Activated naive CD4-positive, alpha-beta T cell treated with anti-CD3 and anti-CD28 coated beads for 36 hours (primary cell): ENCODE data around the gene CNTLN. TPM values are rescaled to one million over a fixed set of nuclear protein-coding genes. Genes with fewer than 3 reads are reported as not detected.
A peak's percentile ranks its signal among the peaks of the same experiment; 100 is the strongest.

Source experiments
- CTCF ChIA-PET: fragments of 350-600 bp; sonication (Branson Sonifier 250); formaldehyde crosslinking; loops from one replicate; lab custom pipeline; 2021; ENCODE audit warnings: antibody characterized with exemption; lab: Charles Lee
- DNase-seq: peaks from one replicate; pipeline ENCODE4 v3.0.0-alpha.2; 2020
- H3K27ac Mint-ChIP-seq: one replicate; pipeline ENCODE4 v1.8.0; 2021; ENCODE audit warnings: mild to moderate bottlenecking, mixed read lengths
- H3K27me3 Mint-ChIP-seq: one replicate; pipeline ENCODE4 v1.8.0; 2021; ENCODE audit warnings: low read depth, mixed read lengths
- H3K36me3 Mint-ChIP-seq: one replicate; pipeline ENCODE4 v1.8.0; 2021; ENCODE audit warnings: low read depth, mixed read lengths
- H3K4me1 Mint-ChIP-seq: one replicate; pipeline ENCODE4 v1.8.0; 2021; ENCODE audit warnings: low read depth, mixed read lengths
- H3K4me3 Mint-ChIP-seq: one replicate; pipeline ENCODE4 v1.8.0; 2021; ENCODE audit warnings: mild to moderate bottlenecking, moderate library complexity, mixed read lengths
- H3K9me3 Mint-ChIP-seq: one replicate; pipeline ENCODE4 v1.8.0; 2021; ENCODE audit warnings: mixed read lengths
- intact Hi-C: fragments of 100-400 bp; cut with micrococcal nuclease; formaldehyde crosslinking; loops from one replicate; pipeline ENCODE4 v1.15.1; 2023
- total RNA-seq, 2 experiments: library from RNA; stranded (reverse); gene quantifications; one replicate each; pipeline ENCODE4 v1.2.3, GENCODE V29; 2021

CNTLN gene, protein sequence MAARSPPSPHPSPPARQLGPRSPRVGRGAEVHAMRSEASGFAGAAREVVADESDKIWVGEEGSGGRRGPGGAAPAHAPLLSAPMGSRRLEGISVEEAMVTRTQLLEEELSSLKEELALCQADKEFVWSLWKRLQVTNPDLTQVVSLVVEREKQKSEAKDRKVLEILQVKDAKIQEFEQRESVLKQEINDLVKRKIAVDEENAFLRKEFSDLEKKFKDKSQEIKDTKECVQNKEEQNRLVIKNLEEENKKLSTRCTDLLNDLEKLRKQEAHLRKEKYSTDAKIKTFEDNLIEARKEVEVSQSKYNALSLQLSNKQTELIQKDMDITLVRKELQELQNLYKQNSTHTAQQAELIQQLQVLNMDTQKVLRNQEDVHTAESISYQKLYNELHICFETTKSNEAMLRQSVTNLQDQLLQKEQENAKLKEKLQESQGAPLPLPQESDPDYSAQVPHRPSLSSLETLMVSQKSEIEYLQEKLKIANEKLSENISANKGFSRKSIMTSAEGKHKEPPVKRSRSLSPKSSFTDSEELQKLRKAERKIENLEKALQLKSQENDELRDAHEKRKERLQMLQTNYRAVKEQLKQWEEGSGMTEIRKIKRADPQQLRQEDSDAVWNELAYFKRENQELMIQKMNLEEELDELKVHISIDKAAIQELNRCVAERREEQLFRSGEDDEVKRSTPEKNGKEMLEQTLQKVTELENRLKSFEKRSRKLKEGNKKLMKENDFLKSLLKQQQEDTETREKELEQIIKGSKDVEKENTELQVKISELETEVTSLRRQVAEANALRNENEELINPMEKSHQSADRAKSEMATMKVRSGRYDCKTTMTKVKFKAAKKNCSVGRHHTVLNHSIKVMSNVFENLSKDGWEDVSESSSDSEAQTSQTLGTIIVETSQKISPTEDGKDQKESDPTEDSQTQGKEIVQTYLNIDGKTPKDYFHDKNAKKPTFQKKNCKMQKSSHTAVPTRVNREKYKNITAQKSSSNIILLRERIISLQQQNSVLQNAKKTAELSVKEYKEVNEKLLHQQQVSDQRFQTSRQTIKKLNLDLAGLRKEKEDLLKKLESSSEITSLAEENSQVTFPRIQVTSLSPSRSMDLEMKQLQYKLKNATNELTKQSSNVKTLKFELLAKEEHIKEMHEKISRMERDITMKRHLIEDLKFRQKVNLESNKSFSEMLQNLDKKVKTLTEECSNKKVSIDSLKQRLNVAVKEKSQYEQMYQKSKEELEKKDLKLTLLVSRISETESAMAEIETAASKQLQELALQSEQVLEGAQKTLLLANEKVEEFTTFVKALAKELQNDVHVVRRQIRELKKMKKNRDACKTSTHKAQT (N-terminal part only)
- total RNA-seq = under 1 TPM; 0.10 to 0.25 TPM

- H3K27me3 Mint-ChIP-seq = peaks cover 35% of the 10 kb centered on the region
- CTCF ChIA-PET = no interaction called here
- DNase-seq = peak; percentile 38
- peaks cover 2% of the 10 kb centered on the region for H3K36me3 Mint-ChIP-seq
- no peak within 1 kb of the TSS for H3K27ac Mint-ChIP-seq
- intact Hi-C loops = no loop called here
- peaks cover 11% of the 10 kb centered on the region for H3K4me1 Mint-ChIP-seq
- H3K9me3 Mint-ChIP-seq = no peaks in the 10 kb centered on the region
- H3K4me3 Mint-ChIP-seq = peak within 1 kb of the TSS; percentile 44
Measured at GRCh38 chr9:17134396-17135294, at the start of gene CNTLN. CNTLN (plus strand) TSS chr9:17135040; CDS start chr9:17135066, 26 bp downstream.

DNA sequence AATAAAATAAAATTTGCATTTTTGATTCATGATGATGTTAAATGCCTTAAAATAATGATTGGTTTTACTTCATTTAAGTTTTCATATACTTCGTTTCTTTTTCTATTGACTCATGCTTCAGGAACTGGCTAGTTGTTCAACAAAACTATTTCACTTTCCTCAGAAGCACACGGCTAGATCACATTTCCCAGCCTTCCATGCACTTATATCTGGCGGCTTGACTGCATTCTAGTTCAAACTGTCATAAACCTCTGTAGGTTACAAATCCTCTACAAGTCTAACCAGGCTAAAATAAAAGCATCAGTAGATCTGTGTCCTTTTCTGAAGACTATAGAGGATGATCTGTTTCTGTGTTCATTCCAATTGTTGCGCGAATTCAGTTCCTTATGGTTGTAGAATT lies 46.3 kb upstream of the CNTLN start:
- H3K4me3 Mint-ChIP-seq = no peak overlapping the region
- no peaks in the 10 kb centered on the region for H3K4me1 Mint-ChIP-seq
- H3K36me3 Mint-ChIP-seq = no peaks in the 10 kb centered on the region
- no peak overlapping the region for H3K27ac Mint-ChIP-seq
- no peak for DNase-seq
- CTCF ChIA-PET = no interaction called here
- intact Hi-C loops = no loop called here
- peaks cover 5% of the 10 kb centered on the region for H3K9me3 Mint-ChIP-seq
- no peaks in the 10 kb centered on the region for H3K27me3 Mint-ChIP-seq

GRCh38 chr9:17090041-17090440 lies 44.8 kb upstream of the CNTLN start:
- no peaks in the 10 kb centered on the region for H3K4me1 Mint-ChIP-seq
- no peaks in the 10 kb centered on the region for H3K27me3 Mint-ChIP-seq
- H3K27ac Mint-ChIP-seq = no peak overlapping the region
- no peak overlapping the region for H3K4me3 Mint-ChIP-seq
- H3K9me3 Mint-ChIP-seq = peaks cover 3% of the 10 kb centered on the region
- no peak for DNase-seq
- H3K36me3 Mint-ChIP-seq = no peaks in the 10 kb centered on the region
- intact Hi-C loops = no loop called here
- CTCF ChIA-PET = no interaction called here

GRCh38 chr9:17116400-17116837 lies 18.4 kb upstream of the CNTLN start:
- CTCF ChIA-PET = interaction anchor here (1.0 to 2.5 kb wide), 4 partner anchors 10 to 347 kb away, joined by 3 to 17 read pairs (median 4); no protein-coding TSS in a partner anchor
- no peaks in the 10 kb centered on the region for H3K36me3 Mint-ChIP-seq
- H3K4me1 Mint-ChIP-seq = no peaks in the 10 kb centered on the region
- no peak for DNase-seq
- no peak overlapping the region for H3K4me3 Mint-ChIP-seq
- no peak overlapping the region for H3K27ac Mint-ChIP-seq
- H3K27me3 Mint-ChIP-seq = no peaks in the 10 kb centered on the region
- H3K9me3 Mint-ChIP-seq = no peaks in the 10 kb centered on the region
- intact Hi-C loops = loop anchor here (1.0 kb wide), 1 partner anchor 347 kb away; no protein-coding TSS in a partner anchor

- Mint-ChIP-seq H3K4me3 (no peak overlapping the region), H3K36me3 (no peaks in the 10 kb centered on the region), H3K27ac (no peak overlapping the region), H3K27me3 (no peaks in the 10 kb centered on the region), H3K9me3 (peaks cover 2% of the 10 kb centered on the region), H3K4me1 (no peaks in the 10 kb centered on the region)
- intact Hi-C loops = no loop called here
- no peak for DNase-seq
- CTCF ChIA-PET = interaction anchor here (1.9 to 2.5 kb wide), 2 partner anchors 9 to 346 kb away, joined by 4 to 17 read pairs; no protein-coding TSS in a partner anchor
Measured at GRCh38 chr9:17117372-17117771, 17.5 kb upstream of the CNTLN start.

GRCh38 chr9:17120203-17120602 lies 14.6 kb upstream of the CNTLN start:
- no peaks in the 10 kb centered on the region for H3K36me3 Mint-ChIP-seq
- H3K9me3 Mint-ChIP-seq = peaks cover 4% of the 10 kb centered on the region
- H3K27ac Mint-ChIP-seq = no peak overlapping the region
- intact Hi-C loops = no loop called here
- no peaks in the 10 kb centered on the region for H3K27me3 Mint-ChIP-seq
- no peak overlapping the region for H3K4me3 Mint-ChIP-seq
- CTCF ChIA-PET = no interaction called here
- H3K4me1 Mint-ChIP-seq = no peaks in the 10 kb centered on the region
- DNase-seq = no peak

- DNase-seq = no peak
- Mint-ChIP-seq H3K27me3 (no peaks in the 10 kb centered on the region), H3K27ac (no peak overlapping the region), H3K4me1 (no peaks in the 10 kb centered on the region), H3K4me3 (no peak overlapping the region), H3K9me3 (peaks cover 10% of the 10 kb centered on the region), H3K36me3 (no peaks in the 10 kb centered on the region)
- CTCF ChIA-PET = no interaction called here
- intact Hi-C loops = no loop called here
Measured at GRCh38 chr9:17121264-17121663, 13.6 kb upstream of the CNTLN start.

GRCh38 chr9:17130291-17130690 lies 4.5 kb upstream of the CNTLN start:
- Mint-ChIP-seq H3K27me3 (peaks cover 22% of the 10 kb centered on the region), H3K27ac (no peak overlapping the region), H3K36me3 (peaks cover 2% of the 10 kb centered on the region), H3K4me1 (peaks cover 6% of the 10 kb centered on the region), H3K4me3 (no peak overlapping the region), H3K9me3 (peaks cover 8% of the 10 kb centered on the region)
- no peak for DNase-seq
- intact Hi-C loops = no loop called here
- CTCF ChIA-PET = no interaction called here

DNA sequence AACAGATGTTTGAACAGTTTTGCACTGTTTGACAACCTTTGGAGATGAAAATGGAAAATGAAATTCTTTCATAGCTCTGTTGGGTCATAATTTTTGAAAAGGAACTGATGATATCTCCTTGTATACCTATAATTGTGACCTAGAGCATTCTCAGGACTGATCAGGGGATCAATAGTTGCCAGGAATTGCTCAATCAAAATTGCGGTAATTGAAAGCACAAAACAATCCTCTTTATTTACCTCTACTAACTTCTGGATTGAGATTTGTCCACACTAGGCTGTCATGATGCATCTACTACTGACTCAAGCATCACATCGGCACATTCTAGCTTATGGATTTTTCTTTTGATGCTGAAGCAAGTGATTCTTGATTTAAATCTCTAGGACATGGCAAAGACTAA lies 4.1 kb upstream of the CNTLN start:
- DNase-seq = no peak
- Mint-ChIP-seq H3K9me3 (peaks cover 7% of the 10 kb centered on the region), H3K27me3 (peaks cover 24% of the 10 kb centered on the region), H3K4me1 (peaks cover 9% of the 10 kb centered on the region), H3K27ac (no peak overlapping the region), H3K4me3 (no peak overlapping the region), H3K36me3 (peaks cover 2% of the 10 kb centered on the region)
- intact Hi-C loops = no loop called here
- CTCF ChIA-PET = no interaction called here

GRCh38 chr9:17131494-17131893 lies 3.3 kb upstream of the CNTLN start:
- H3K36me3 Mint-ChIP-seq = peaks cover 2% of the 10 kb centered on the region
- H3K27me3 Mint-ChIP-seq = peaks cover 29% of the 10 kb centered on the region
- CTCF ChIA-PET = no interaction called here
- no peak overlapping the region for H3K27ac Mint-ChIP-seq
- H3K4me3 Mint-ChIP-seq = no peak overlapping the region
- no peak for DNase-seq
- H3K4me1 Mint-ChIP-seq = peaks cover 11% of the 10 kb centered on the region
- intact Hi-C loops = no loop called here
- peaks cover 1% of the 10 kb centered on the region for H3K9me3 Mint-ChIP-seq
